Hematopoietic multipotent progenitor cell treated with erythropoietin and hydrocortisone succinate and interleukin-3 and kit ligand, for 15 days (in vitro differentiated cells): ENCODE data around the gene TAOK1.

Experiments used
- DNase-seq: peaks from one replicate; pipeline ENCODE4 v3.0.0-alpha.2; 2015; ENCODE audit warnings: low spot score

Gene TAOK1

DNA sequence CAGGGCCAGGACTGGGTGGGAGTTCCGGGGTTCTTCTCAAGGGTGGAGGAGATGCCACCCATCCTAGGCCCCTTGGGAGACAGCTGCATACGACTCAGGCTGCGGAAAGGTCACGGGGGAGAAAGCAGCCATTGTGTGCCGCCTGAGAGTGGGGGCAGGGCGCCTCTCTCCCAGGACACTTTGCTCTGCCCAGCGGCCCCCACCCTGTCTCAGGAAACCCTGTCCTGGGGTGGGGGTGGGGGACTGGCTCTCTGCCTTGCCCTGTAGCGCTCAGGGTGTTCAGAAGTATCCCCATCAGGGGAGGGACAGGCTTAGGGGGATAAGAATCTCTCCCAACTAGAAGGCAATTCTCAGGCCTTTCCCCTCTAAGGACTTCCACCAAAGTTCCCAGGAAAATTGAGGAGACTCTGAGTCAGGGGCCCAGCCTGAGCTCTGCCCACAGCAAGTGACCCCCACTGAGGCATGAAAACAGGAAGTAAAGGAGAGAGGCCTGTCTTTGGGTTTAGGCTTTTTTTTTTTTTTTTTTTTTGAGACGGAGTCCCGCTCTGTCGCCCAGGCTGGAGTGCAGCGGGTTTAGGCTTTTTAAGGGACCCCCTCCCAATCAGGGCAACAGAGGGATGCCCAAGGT is 194.4 kb downstream of the TAOK1 start:
- DNase-seq = no peak

DNA sequence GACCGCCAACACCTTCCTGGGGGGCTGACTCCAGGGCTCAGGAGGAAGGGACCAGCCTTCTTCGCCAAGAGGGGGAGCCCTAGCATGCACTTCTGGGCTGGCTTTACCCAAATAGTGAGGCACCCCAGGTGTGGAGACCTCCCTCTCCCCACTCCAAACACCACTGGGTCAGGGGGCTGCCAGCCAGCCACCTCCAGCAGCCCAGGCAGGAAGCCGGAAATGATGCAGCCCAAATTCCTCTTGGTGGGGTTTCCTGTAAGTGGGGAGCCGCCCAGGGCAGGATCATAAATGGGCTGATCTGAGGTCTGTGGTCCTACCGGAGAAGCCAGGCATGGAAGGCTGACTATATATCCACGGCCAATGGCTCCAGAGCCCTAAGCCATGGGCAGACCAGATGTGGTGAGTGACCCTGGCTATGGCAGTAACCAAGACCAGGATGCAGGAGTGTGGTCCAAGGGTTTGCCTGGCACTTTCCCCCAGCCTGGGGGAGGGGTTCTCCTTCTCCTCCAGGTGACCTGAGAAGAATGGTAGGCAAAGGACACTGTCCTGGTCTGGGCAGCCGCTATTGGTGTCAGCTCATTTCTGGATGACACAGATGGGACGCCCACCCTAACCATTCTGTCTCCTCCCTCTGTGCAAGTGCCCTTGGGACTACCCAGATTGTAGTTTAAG is 195.1 kb downstream of the TAOK1 start:
- DNase-seq = no peak

GRCh38 chr17:29586676-29587469 is 196.7 kb downstream of the TAOK1 start:
- DNase-seq = no peak

DNA sequence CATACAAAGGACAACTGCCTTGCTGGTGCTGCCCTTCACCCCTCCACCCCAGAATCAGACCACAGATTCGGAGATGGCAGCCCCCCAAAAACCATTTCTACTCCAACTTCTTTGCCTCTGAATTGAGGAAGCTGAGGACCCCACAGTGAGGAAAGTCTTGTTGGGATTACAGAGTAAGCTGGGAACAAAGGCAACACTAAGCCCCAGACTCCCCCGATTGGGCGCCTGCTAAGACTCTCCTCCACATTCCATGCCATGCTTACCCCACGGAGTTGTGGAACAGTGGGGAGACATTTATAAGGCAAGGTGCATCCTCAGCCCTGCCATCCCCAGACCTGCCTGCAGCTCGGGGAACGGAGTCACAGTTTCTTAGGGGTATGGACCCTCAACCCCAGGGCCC is 197.4 kb downstream of the TAOK1 start:
- DNase-seq = no peak

DNA sequence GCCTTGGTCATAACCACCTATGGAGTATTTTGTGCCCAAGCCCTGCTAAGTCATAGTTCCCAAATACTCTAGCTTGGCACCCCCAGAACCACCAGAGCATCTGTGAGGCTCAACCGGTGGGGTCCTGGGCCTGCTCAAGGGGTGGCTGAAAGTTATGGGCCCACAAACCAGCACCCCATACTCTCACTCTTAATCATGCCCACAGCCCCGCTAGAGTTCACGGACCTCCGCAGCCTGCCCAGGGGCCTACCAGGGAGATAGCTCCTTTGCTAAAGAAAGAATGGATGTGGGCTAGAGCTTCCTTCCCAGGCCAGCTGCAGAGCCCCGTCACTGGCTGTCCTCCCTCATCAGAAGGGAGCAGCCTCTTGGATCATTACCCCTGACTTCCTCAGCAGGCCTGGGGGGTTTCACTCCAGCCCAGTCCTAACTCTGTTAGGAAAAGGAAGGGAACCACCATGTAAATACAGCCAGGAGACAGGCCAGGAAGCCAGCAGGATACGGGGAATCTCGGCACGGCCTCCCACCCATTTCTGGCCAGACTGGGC is 197.9 kb downstream of the TAOK1 start:
- DNase-seq = no peak

DNA sequence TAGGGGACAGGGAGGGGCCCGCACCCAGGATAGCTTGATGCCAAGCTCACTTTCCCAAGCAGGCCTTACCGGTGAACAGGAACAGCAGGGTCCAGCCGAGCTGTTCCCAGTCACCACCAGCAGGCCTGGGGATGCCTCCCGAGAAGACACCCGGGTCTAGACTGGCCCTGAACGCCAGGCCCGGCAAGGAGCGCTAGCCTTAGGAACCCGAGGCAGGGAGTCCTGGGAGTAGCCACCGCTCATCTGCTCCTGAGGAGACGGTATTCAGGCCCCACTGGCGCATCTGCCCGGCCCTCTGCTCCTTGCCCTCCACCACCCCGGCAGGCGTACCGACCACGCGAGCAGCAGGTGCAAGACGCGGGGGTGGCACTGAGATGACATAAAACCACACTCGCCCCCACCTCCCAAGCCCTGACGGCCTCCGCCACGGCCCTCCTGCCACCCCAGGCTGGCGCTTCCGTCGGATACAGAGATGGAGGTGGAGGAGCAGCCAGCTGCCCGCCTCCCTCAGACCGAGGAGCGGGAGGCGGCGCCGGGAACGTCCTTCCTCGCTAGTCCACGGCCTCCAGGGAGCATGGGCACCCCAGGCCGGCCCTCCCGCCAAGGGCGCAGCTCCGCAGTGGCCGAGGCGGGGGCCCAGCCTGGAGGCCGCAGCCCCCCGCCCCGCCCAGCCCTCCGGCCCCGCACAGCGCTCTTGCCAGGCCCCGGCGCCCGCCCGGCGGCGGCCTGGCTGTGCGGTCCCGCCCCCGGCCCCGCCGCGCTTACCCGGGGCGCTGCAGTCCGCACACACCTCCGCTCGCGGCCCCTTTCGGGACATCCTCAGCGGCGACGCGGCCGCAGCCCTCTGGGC is 198.6 kb downstream of the TAOK1 start:
- no peak for DNase-seq

- peak; percentile 70 for DNase-seq
These were observed 199.6 kb downstream of the TAOK1 start, which contains the start of gene GIT1 for GRCh38 chr17:29589524-29590410. GIT1 (minus strand) TSS chr17:29589648; CDS start chr17:29589378, 270 bp downstream.

GRCh38 chr17:29590411-29591145 is 200.4 kb downstream of the TAOK1 start:
- no peak for DNase-seq

DNA sequence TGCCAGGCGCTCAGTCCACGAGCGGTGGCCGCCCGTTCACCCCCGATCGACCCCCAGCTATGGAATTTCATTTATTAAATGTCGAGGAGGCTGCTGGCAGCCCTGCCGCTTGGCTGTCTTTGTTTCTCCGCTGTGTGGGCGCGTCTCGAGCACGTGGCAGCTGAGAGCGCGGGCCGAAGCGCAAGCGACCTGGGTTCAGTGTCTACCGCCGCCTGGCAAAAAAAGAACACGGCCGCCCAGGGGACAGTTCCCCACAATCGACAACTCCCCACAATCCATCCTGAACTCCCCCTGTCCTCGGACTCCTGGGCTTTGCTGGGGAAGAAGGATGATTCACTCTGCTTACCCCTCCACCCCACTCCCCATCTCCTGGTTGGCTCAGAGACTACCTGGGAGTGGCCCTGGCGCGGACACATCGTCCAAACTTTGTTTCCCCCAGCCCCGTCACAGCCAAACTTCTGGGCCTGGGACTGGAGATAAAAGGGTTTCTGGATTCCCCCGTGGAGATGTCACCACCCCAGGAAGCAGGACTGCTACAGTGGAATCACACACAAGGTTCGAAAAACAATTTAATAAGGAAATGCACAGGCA is 201.1 kb downstream of the TAOK1 start:
- DNase-seq = no peak

GRCh38 chr17:29591737-29592608 is 201.8 kb downstream of the TAOK1 start:
- DNase-seq = peak; percentile 53

- no peak for DNase-seq
These were observed 202.8 kb downstream of the TAOK1 start, which contains the start of gene ANKRD13B for GRCh38 chr17:29592850-29593551. ANKRD13B (plus strand) TSS chr17:29593132; CDS start chr17:29593622, 490 bp downstream.

GRCh38 chr17:29593591-29594518 is 203.7 kb downstream of the TAOK1 start:
- no peak for DNase-seq

- DNase-seq = no peak
These were observed 204.4 kb downstream of the TAOK1 start for GRCh38 chr17:29594519-29595090.

- no peak for DNase-seq
These were observed 205.2 kb downstream of the TAOK1 start for GRCh38 chr17:29595107-29595942.
